22Rv1 (cell line): Measurements from ENCODE around the gene GPLD1.

ENCODE experiments used
- H3K27ac ChIP-seq: fragments of 450-650 bp; 2 replicates; pipeline ENCODE4 v1.5.1; 2017
- CTCF ChIP-seq: fragments of 450-650 bp; IDR thresholded peaks from 2 replicates; pipeline ENCODE4 v1.5.1; 2017; ENCODE audit warnings: mild to moderate bottlenecking
- ZFX ChIP-seq: fragments of 450-650 bp; IDR thresholded peaks from 2 replicates; pipeline ENCODE4 v1.6.1; 2017; ENCODE audit warnings: antibody characterized with exemption, borderline replicate concordance

The GPLD1 gene

GRCh38 chr6:24378473-24379097 lies 110.8 kb downstream of the GPLD1 start:
- no peak overlapping the region for H3K27ac ChIP-seq
- TF ChIP-seq CTCF (no peak), ZFX (no peak)
